ENCODE results near the gene CTSD.

The CTSD gene

DNA sequence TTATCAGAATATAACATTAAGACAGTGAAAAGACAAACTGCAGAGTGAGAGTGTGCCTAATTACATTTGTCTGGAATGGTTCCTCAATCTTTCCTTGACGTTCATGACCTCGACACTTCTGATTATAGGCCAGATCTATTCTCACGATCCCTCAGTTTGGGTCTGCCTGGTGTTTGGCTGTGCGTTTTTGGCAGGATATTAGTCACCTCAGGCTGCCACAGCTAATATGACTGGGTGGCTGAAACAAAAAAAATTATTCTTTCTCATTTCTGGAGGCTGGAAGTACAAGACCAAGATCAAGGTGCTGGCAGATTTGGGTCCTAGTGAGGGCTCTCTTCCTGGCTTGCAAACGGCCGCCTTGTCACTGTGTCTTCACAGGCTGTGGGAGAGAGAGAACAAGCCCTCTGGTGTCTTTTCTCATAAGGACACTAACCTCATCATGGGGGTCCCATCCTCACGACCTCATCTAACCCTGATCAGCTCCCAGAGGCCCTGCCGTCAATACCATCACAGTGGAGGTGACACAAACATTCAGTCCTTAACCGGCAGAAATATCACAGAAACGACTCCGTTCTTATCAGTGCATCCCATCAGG is 36.5 kb downstream of the CTSD start:
- no peak for DNase-seq

DNA sequence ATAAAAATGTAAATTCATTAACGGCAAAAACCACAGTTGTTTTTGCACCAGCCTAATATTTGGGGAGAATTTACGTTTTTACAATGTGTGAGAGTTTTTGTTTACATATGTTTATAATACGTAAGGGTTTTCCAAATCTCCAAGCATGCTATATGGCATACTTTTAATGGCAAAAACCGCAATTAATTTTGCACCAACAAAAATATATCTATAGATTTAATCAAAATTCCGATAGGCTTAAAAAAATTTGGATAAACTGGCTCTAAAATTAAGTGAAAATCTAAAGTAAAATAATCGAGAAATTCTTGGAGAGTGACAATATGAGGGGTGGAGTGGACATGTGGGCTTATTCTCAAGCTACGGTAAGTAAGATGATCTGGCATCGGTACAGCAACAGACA is 43.9 kb downstream of the CTSD start:
- no peak for DNase-seq

DNA sequence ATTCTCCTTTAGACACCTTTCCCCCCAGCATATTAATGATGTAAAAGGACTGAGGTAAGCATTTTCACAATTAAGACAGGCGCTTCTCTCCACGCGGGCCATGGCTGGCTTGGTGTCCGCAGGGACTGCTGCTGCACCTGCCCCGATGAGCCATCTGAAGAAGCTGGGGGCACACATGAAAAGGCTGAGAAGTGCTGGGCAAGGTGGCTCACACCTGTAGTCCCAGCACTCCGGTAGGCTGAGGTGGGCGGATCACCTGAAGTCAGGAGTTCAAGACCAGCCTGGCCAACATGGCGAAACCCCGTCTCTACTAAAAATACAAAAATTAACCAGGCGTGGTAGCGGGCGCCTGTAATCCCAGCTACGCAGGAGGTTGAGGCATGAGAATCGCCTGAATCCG is 45.4 kb downstream of the CTSD start:
- no peak for DNase-seq

DNA sequence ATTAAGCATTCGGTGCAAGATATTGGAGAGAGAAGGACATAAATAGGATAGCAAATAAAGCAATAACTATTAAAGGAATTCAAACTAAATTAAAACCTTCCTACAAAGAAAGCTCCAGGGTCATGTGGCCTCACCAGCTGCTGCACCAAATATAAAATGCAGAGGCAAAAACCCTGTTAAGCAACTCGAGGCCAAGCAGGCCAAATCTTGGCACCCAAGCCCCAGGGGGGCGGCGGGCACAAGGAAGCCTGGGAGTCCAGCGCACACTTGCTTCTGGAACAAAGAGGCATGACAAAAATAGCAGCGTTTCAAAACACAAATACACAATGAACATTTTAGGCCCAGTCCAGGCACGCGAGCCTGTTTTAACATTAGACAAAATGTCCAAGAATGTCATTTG is 46.0 kb downstream of the CTSD start:
- DNase-seq, result no peak

DNA sequence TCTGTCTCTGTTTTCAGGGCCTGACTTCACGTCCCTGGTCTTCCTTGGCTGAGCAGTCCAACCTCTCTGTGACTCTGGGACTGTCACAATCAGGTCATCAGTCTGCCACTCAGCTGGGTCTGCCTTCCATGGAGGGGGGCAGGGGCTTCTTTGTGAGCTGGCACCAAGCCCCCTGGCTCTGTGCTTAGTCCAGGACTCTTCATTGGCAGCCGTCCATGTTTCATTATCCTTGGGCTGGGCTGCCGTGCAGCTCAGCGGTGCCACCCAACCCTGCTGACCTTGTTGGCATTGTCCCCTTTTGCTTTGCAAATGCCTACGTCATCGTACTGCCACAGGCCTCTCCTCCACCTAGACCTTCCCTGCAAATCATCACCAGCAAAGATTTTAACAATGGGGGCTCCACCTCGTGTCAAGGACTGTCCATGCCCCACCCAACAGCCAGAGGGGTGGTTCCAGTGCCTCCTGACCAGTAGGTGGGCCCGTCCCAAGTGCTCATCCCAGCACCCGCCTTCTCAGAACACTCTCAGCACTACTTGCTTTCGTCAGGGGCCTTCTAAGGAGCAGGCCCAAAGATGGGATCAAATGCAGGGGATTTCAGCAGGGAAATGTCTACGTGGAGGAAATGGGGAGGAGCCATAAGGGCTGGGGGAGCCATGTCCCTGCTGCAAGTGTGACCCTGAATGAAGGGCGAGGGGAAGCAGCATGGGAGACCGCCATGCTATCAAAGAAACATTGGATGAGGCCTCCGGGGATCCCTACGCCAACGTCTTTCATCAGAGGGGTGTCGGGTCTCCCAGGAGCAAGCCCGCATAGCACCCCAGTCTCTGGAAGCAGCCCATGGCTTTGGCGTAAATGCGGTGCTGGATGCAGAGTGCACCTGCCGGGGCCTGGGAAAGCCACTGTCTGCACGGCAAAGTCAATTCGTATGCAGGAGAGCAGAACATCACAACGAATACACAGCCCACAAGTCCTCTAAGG is 48.5 kb downstream of the CTSD start:
- no peak for DNase-seq

DNA sequence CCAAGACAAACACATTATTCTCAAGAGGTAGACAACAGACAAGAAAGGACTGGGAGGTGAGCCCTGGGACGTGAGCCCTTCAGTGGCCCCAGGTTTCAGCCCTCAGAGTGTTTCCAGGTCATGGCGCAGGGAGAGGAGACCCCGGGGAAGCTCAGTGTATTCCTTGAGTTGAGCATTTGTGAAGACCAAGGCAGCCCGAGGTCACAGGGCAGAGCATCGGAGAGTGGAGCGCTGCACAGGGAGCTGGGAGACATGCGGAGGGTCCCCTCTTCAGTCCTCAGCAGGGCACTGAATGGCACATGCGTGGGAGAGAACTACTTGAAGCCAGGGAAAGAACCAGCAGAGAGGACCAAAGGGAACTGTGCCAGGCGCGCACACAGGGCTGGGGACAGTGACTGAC is 55.0 kb downstream of the CTSD start:
- DNase-seq, result no peak

DNA sequence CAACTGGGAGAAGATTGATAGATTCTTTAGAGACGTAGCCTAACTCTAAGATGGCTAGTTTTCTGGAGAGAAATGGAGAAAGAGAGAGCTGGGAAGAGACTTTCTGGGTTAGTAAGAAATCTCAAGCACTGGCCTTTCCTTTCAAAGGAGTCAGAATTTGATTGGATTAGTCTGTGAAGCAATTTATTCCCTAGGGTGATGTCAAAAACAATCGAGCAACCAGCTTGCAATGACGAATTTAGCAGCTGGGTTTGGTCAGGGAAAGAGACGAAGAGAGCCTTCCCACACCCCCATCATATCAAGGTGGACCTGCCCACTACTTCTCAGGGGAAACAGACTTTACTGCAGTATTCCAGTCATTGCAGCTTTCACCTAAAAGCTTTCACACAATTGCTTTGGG is 56.0 kb downstream of the CTSD start:
- DNase-seq, result no peak

DNA sequence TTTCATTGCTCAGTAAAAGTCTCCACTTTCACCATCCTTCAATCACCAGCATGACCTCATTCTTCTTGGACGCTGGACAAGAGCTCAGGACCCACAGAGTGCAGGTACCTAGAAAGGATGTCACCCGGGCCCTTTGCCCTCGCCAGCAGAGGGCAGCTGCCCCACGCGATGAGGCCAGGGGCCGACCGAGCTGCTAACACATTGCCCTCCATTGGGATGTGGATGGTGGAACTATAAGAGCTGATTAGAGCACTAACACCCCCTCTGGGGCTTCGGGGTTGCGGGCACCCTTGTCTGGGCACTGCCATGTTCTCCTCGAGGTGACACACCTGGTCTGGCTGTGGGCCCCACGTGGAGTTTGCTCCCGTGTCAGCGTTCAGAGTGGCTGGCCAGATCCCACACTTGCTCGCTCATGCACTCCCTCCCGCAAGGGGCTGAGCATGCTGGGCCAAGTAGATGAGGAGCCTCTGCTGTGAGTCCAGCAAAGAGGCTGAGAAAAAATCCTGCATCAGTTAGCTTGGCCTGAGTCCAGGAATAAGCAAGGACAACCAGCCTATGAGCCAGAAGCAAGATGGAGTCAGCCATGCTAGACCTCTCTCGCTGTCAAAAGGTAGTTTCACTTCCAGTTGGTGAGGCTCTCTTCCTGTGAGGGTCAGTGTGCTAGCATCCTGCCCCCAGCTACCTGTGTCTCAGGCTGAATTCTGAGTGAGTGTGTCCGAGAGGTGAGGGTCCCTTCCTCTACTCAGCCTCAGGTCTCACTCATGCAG is 56.9 kb downstream of the CTSD start:
- DNase-seq, result no peak

DNA sequence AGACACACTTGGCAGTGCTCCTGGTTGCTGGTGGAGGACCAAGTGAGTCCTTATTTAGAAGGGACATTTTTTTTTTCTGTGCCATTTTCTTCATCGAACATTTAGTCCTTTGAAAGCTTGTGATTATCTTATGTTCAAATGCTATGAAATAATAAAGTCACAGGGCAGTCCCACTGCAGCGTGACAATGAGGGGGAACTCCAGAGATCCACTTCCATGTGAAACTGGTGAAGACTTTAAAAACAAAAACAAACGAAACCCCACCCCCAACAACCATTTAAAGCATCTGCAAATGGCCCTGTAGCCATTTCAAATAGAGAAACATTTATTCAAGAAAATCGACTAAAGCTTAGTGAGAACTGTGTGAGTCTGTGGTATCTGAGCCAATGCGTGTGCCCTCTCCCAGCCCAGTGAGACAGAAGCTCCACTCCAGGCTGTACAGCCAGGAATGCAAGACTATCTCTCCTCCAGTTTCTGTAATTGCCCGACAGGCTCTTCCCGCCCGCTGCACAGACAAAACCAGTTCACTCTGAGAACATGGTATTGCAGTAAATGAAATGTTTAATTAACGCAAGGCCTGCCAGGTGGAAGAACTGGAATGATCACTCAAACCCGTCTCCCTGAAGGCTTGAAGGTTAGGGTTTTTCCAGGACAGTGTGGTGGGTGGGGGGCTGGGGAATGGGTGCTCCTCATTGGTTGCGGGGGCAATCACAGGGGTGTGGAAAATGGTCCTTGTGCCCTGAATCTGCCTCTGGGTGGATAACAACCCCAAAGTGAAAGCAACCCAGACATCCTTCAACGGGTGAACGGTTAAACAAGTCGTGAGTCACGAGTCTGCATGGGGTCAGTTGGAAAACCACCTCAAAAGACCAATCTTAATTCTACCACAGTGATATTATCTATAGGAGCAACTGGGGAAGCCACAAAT is 58.3 kb downstream of the CTSD start:
- no peak for DNase-seq

DNA sequence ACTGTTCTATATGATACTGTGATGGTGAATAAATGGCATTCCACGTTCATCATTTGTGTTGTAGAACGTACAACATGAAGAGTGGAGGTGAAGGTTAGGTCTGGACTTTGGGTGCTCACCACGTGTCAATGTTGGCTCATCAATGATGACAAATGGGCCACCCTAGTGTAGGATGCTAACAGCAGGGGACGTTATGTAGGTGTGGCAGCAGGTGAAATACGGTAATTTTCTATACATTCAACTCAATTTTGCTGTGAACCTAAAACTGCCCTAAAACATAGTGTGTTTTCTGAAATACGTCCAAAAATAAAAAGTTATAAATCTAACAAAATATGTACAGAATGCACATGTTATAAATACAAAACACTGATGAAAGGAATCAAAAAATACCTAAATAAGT is 60.6 kb downstream of the CTSD start:
- no peak for DNase-seq
